Heart right ventricle (tissue), 16 donors: ENCODE data around the gene BCAS4. TPM values are rescaled to one million over a fixed set of nuclear protein-coding genes. Genes with fewer than 3 reads are reported as not detected.

Experiments used
- ATAC-seq, 8 donors: fragments of 200-7000 bp; cut with Tn5 transposase; one replicate each; pipeline ENCODE4 v1.9.1; 2020; ENCODE audit warnings: mild to moderate bottlenecking in 8 of 8, moderate library complexity in 8 of 8, moderate number of reproducible peaks in 1 of 8
- DNase-seq, 2 donors: peaks; one replicate each; pipeline ENCODE4 v3.0.0-alpha.2; 2020
- H3K27ac ChIP-seq, 10 donors: fragments of 200-600 bp; sonication (generic) in 2 of 10; one replicate each; pipeline versions ENCODE4 v1.5.0 to v1.8.0; 2020 to 2022; ENCODE audit warnings: mild to moderate bottlenecking in 3 of 10
- H3K27me3 ChIP-seq, 7 donors: fragments of 200-600 bp; one replicate each; pipeline ENCODE4 v1.8.0; 2021 to 2022; ENCODE audit warnings: mild to moderate bottlenecking in 2 of 7
- H3K36me3 ChIP-seq, 9 donors: fragments of 200-600 bp; sonication (generic) in 1 of 9; one replicate each; pipeline versions ENCODE4 v1.5.0 to v1.8.0; 2020 to 2022; ENCODE audit warnings: mild to moderate bottlenecking in 2 of 9
- H3K4me1 ChIP-seq, 9 donors: fragments of 200-600 bp; sonication (generic) in 1 of 9; one replicate each; pipeline versions ENCODE4 v1.5.0 to v1.8.0; 2020 to 2022; ENCODE audit warnings: mild to moderate bottlenecking in 4 of 9
- H3K4me3 ChIP-seq, 10 donors: fragments of 200-600 bp; sonication (generic) in 2 of 10; one replicate each; pipeline versions ENCODE4 v1.5.0 to v1.8.0; 2020 to 2022; ENCODE audit warnings: mild to moderate bottlenecking in 7 of 10, moderate library complexity in 2 of 10
- H3K9me3 ChIP-seq, 11 donors: fragments of 200-600 bp in 10 of 11; sonication (generic) in 2 of 11; one replicate each; pipeline versions ENCODE4 v1.5.0 to v1.8.0; 2013 to 2022; ENCODE audit warnings: mild to moderate bottlenecking in 2 of 11, control low read depth in 1 of 11, moderate library complexity in 1 of 11
- CTCF ChIP-seq, 9 donors: fragments of 200-600 bp; sonication (generic) in 2 of 9; IDR thresholded peaks; one replicate each; pipeline versions ENCODE4 v1.5.0 to v1.8.0; 2021 to 2022; ENCODE audit warnings: antibody characterized with exemption in 9 of 9, mild to moderate bottlenecking in 5 of 9, moderate library complexity in 1 of 9
- WGBS, 2 donors: extraction: QIAGEN DNeasy Blood & Tissue Kit; methylation state at CpG; one replicate each; pipeline ENCODE4 v1.1.7; 2013; ENCODE audit warnings: inconsistent platforms in 1 of 2; 5-methylcytosine and 5-hydroxymethylcytosine counted together
- intact Hi-C, 10 donors: fragments of 100-400 bp; cut with DNase I; formaldehyde crosslinking; loops; one replicate each; pipeline versions ENCODE4 v1.11.1 to v1.14.2; 2022
- polyA plus RNA-seq, 2 donors: library from polyadenylated mRNA; stranded (reverse); fragments of 200-250 nt; gene quantifications; one replicate each; pipeline ENCODE4 v1.2.3, GENCODE V29; 2013
- total RNA-seq, 10 donors: library from RNA; stranded (reverse); fragmentation: NEBNext Ultra II Directional in 3 of 10; extraction: Animal tissue kit (Norgen Biotek cat#: 25700) in 3 of 10; gene quantifications; one replicate each; pipeline versions ENCODE4 v1.2.1 to v1.2.4, GENCODE V29; 2021 to 2023
- donor health status: Arrhythmogenic right ventricular cardiomyopathy.
- donor health status: ischemic (EF 13 %, LVEDD 7.1; RV severe dilation, severe dysfunction).
- donor health status: healthy with polysubstance abuse.
- donor health status: DM: no; HTN: yes; CAD: no.
- donor health status: DM: no; HTN: no; CAD: no.
- donor health status: ischemic (EF 25% LVEDD 6.9; RV normal size, moderate dysfunction).
- donor health status: ischemic (EF 25% LVEDD 5.7; RV mildly dilated, moderate dysfunction).
- donor health status: healthy.
- donor health status: DM: yes; HTN: yes; CAD: no.
- donor health status: Ischemic cardiomyopathy.
- donor health status: ischemic (EF 35%, LVEDD 5.7; RV mildly dilated, moderate dysfunction).
- donor health status: nonischemic (EF 11% LVEDD 7.7; RV severe dilation, severe dysfunction).
- donor health status: DM: yes; HTN: yes; CAD: no.
- donor health status: PGD.
- donor health status: ischemic (EF 29% LVEDD 5.4; RV normal size, mild dysfunction).
- donor health status: nonischemic (EF 23%, LVEDD 6.1; RV moderate dilation, normal function).

Gene BCAS4
- total and polyA plus RNA-seq, 12 donors, result 0.54 to 3.6 (median 2.2) TPM

DNA sequence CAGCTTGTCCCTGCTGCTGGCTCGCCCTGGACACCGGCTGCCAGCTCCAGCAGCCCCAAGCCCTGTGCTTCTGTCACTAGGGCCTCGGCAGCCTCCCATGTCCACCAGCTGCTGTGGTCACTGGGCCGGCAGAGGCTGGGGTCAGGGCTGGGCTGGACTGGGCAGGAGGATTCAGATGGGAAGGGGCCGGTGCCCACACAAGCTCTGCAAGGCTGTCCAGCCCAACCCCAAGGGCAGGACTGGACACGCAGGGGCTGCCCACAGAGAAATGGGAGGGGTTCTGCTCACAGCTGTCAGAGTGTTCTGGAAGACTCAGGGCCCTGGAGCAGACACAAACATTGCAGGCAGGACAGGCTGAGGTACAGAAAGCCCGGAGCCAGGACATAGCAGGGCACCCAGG, 70.7 kb downstream of the BCAS4 start:
- Histone ChIP-seq H3K9me3 (no peaks in the 10 kb centered on the region), H3K27ac (no peak overlapping the region), H3K27me3 (no peaks in the 10 kb centered on the region), H3K4me1 (no peaks in the 10 kb centered on the region), H3K36me3 (no peaks in the 10 kb centered on the region), H3K4me3 (no peak overlapping the region)
- DNase-seq (no peak), ATAC-seq (no peak)
- intact Hi-C loops, result no loop called here
- no peak for TF ChIP-seq CTCF (IDR thresholded peaks at IDR 0.05)
- 81 to 83% methylated on average over 7 of the region's 7 CpGs for WGBS, 2 donors

DNA sequence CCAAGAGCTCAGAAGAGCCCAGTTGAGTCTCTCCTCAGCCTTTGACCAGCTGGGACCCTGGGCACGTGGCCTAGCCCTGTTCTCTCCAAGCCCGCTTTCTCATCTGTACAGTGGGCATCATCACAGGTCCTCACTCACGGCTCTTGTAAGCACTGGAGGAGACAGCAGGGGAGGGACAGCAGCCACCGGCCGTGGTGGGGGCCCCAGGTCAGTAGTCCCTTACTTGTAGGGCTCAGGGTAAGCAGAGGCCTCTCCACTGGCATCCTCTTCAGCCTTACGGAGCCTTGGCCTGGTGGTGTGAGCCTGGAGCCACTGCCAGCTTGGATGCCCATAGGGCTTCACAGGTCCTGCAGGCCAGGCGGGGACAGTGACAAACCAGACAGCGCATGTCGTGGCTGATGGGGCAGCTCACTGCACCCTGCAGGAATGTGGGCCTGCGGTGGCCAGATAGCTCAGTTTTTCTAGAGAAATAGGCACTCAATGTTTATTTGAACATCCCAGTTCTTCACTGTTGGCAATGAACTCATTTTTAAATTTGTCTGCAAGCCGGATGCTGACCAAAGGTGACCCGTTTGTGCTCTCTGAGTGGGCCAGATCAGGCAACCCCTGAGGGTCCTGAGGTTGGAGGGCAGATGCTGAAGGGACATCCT, 71.3 kb downstream of the BCAS4 start:
- Histone ChIP-seq H3K27ac (no peak overlapping the region), H3K4me1 (no peaks in the 10 kb centered on the region), H3K27me3 (no peaks in the 10 kb centered on the region), H3K4me3 (no peak overlapping the region), H3K36me3 (no peaks in the 10 kb centered on the region), H3K9me3 (no peaks in the 10 kb centered on the region)
- 87 to 90% methylated on average over 12 of the region's 12 CpGs for WGBS, 2 donors
- intact Hi-C loops, result no loop called here
- no peak for TF ChIP-seq CTCF (IDR thresholded peaks at IDR 0.05)
- no peak for DNase-seq
- no peak for ATAC-seq

DNA sequence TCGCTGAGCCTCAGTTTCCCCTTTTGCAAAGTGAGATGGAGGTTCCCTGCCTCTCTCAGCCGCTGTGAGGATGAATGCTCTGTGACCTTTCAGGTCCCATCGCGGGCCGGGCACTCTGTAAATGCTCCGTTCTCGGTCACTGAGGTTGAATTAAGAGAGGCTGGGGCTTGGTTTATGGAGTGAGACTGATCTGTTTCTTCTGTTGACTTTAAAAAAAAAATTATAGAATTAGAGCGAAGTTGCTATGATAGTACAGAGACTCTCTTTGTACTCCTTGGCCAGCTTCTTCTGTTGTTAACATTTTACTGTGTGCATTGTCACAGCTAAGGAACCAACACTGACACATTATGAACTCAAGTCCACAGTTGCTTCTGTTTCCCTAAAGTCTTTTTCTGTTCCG, 72.0 kb downstream of the BCAS4 start:
- no peak for ATAC-seq
- WGBS, 2 donors, result 93 to 94% methylated on average over 9 of the region's 9 CpGs
- no peaks in the 10 kb centered on the region for H3K9me3 ChIP-seq
- intact Hi-C loops, result no loop called here
- H3K4me3 ChIP-seq, result no peak overlapping the region
- H3K27me3 ChIP-seq, result no peaks in the 10 kb centered on the region
- H3K27ac ChIP-seq, result no peak overlapping the region
- H3K36me3 ChIP-seq, result no peaks in the 10 kb centered on the region
- no peaks in the 10 kb centered on the region for H3K4me1 ChIP-seq
- DNase-seq, result no peak
- TF ChIP-seq CTCF (IDR thresholded peaks at IDR 0.05), result no peak

GRCh38 chr20:50867805-50868204, 72.9 kb downstream of the BCAS4 start:
- no peak for TF ChIP-seq CTCF (IDR thresholded peaks at IDR 0.05)
- DNase-seq (no peak), ATAC-seq (no peak)
- 90 to 94% methylated on average over 6 of the region's 6 CpGs for WGBS, 2 donors
- intact Hi-C loops, result no loop called here
- H3K4me3 ChIP-seq, result no peak overlapping the region
- H3K9me3 ChIP-seq, result no peaks in the 10 kb centered on the region
- H3K4me1 ChIP-seq, result no peaks in the 10 kb centered on the region
- no peak overlapping the region for H3K27ac ChIP-seq
- H3K27me3 ChIP-seq, result no peaks in the 10 kb centered on the region
- H3K36me3 ChIP-seq, result no peaks in the 10 kb centered on the region
